Hepatocyte (in vitro differentiated cells): ENCODE data around the gene CDC7. TPM values are rescaled to one million over a fixed set of nuclear protein-coding genes. Genes with fewer than 3 reads are reported as not detected.

Experiments used
- DNase-seq: peaks from one replicate; pipeline ENCODE4 v3.0.0-alpha.2; 2016; ENCODE audit warnings: low spot score
- H2AFZ ChIP-seq: fragments of 200-600 bp; sonication (generic); 2 replicates; pipeline ENCODE4 v1.6.0; 2016; ENCODE audit warnings: antibody characterized with exemption, mild to moderate bottlenecking
- H3K27ac ChIP-seq: fragments of 200-600 bp; sonication (generic); 2 replicates; pipeline ENCODE4 v1.5.1; 2016; ENCODE audit warnings: mild to moderate bottlenecking
- H3K27me3 ChIP-seq: fragments of 200-600 bp; sonication (generic); 2 replicates; pipeline ENCODE4 v1.6.1; 2016
- H3K36me3 ChIP-seq: fragments of 200-600 bp; sonication (generic); replicated peaks from 2 replicates; pipeline ENCODE4 v1.5.1; 2016; ENCODE audit warnings: low read depth; ENCODE audit not compliant: insufficient read depth
- H3K4me1 ChIP-seq: fragments of 200-600 bp; sonication (generic); 2 replicates; pipeline ENCODE4 v1.5.1; 2016; ENCODE audit warnings: mild to moderate bottlenecking, moderate library complexity; ENCODE audit not compliant: insufficient read depth
- H3K4me2 ChIP-seq: fragments of 200-600 bp; sonication (generic); 2 replicates; pipeline ENCODE4 v1.6.0; 2016
- H3K4me3 ChIP-seq: fragments of 200-600 bp; sonication (generic); 2 replicates; pipeline ENCODE4 v1.5.1; 2016; ENCODE audit warnings: mild to moderate bottlenecking
- H3K79me2 ChIP-seq: fragments of 200-600 bp; sonication (generic); 2 replicates; pipeline ENCODE4 v1.6.0; 2017; ENCODE audit warnings: mild to moderate bottlenecking
- H3K9me2 ChIP-seq: fragments of 200-600 bp; sonication (generic); replicated peaks from 2 replicates; pipeline ENCODE4 v1.6.0; 2017; ENCODE audit warnings: mild to moderate bottlenecking; ENCODE audit not compliant: insufficient read depth
- H3K9me3 ChIP-seq: fragments of 200-600 bp; sonication (generic); 2 replicates; pipeline ENCODE4 v1.5.1; 2016; ENCODE audit warnings: low read depth, mild to moderate bottlenecking
- H4K20me1 ChIP-seq: fragments of 200-600 bp; sonication (generic); 2 replicates; pipeline ENCODE4 v1.6.0; 2016; ENCODE audit warnings: mild to moderate bottlenecking; ENCODE audit not compliant: insufficient read depth, poor library complexity, severe bottlenecking
- CTCF ChIP-seq: fragments of 200-600 bp; sonication (generic); IDR thresholded peaks from 2 replicates; pipeline ENCODE4 v1.5.1; 2016; ENCODE audit warnings: antibody characterized with exemption, mild to moderate bottlenecking; ENCODE audit not compliant: poor library complexity
- EZH2 ChIP-seq: fragments of 200-600 bp; sonication (generic); IDR thresholded peaks from 2 replicates; pipeline ENCODE4 v1.6.1; 2016; ENCODE audit warnings: antibody characterized with exemption, mild to moderate bottlenecking, borderline replicate concordance
- EZH2phosphoT487 ChIP-seq: fragments of 200-600 bp; sonication (generic); IDR thresholded peaks from one replicate; pipeline ENCODE4 v1.6.1; 2018; ENCODE audit warnings: antibody characterized with exemption, mild to moderate bottlenecking, low read depth, moderate library complexity; ENCODE audit not compliant: unreplicated experiment, severe bottlenecking
- WGBS: methylation state at CpG from one replicate; pipeline ENCODE4 v1.1.6; 2016; ENCODE audit warnings: low lambda C conversion rate; ENCODE audit errors: missing lambda C conversion rate; 5-methylcytosine and 5-hydroxymethylcytosine counted together
- polyA plus RNA-seq: library from polyadenylated mRNA; unstranded; fragments of >200 nt; fragmentation: Nextera tagmentation; extraction: Ambion mirVana; gene quantifications from 2 replicates; pipeline ENCODE4 v1.2.1, GENCODE V29; 2016
- total RNA-seq: library from RNA; depleted of rRNA; stranded (reverse); fragments of >200 nt; gene quantifications from 2 replicates; pipeline ENCODE4 v1.2.3, GENCODE V29; 2014

The CDC7 gene
- total and polyA plus RNA-seq, 2 experiments from 2014 or later = 3.9 to 8.0 TPM

- TF ChIP-seq CTCF (no peak), EZH2phosphoT487 (no peak), EZH2 (no peak)
- no peaks in the 10 kb centered on the region for H3K9me2 ChIP-seq
- H4K20me1 ChIP-seq = no peaks in the 10 kb centered on the region
- no peaks in the 10 kb centered on the region for H3K36me3 ChIP-seq
- no peaks in the 10 kb centered on the region for H3K79me2 ChIP-seq
- no peak overlapping the region for H3K4me2 ChIP-seq
- 69% methylated on average over 2 of the region's 2 CpGs for WGBS
- H3K27ac ChIP-seq = no peak overlapping the region
- H3K27me3 ChIP-seq = no peaks in the 10 kb centered on the region
- H2AFZ ChIP-seq = no peak overlapping the region
- H3K4me1 ChIP-seq = no peaks in the 10 kb centered on the region
- no peaks in the 10 kb centered on the region for H3K9me3 ChIP-seq
- H3K4me3 ChIP-seq = no peak overlapping the region
- DNase-seq = no peak
These were observed 37.3 kb downstream of the CDC7 start for GRCh38 chr1:91537987-91538304.

GRCh38 chr1:91540910-91541309 is 40.3 kb downstream of the CDC7 start:
- no peaks in the 10 kb centered on the region for H3K36me3 ChIP-seq
- H2AFZ ChIP-seq = no peak overlapping the region
- DNase-seq = no peak
- H3K27ac ChIP-seq = no peak overlapping the region
- no peaks in the 10 kb centered on the region for H3K9me2 ChIP-seq
- H3K9me3 ChIP-seq = no peaks in the 10 kb centered on the region
- no peaks in the 10 kb centered on the region for H3K27me3 ChIP-seq
- no peak for TF ChIP-seq CTCF
- no peak for TF ChIP-seq EZH2
- TF ChIP-seq EZH2phosphoT487 = no peak
- H3K4me2 ChIP-seq = no peak overlapping the region
- WGBS = 76% methylated on average over 1 of the region's 1 CpG
- no peaks in the 10 kb centered on the region for H4K20me1 ChIP-seq
- H3K79me2 ChIP-seq = no peaks in the 10 kb centered on the region
- H3K4me1 ChIP-seq = no peaks in the 10 kb centered on the region
- no peak overlapping the region for H3K4me3 ChIP-seq

GRCh38 chr1:91541918-91542533 is 41.4 kb downstream of the CDC7 start:
- H3K27ac ChIP-seq = no peak overlapping the region
- no peaks in the 10 kb centered on the region for H3K27me3 ChIP-seq
- no peak for DNase-seq
- no peaks in the 10 kb centered on the region for H4K20me1 ChIP-seq
- no peaks in the 10 kb centered on the region for H3K9me2 ChIP-seq
- no peaks in the 10 kb centered on the region for H3K4me1 ChIP-seq
- no peaks in the 10 kb centered on the region for H3K79me2 ChIP-seq
- 93% methylated on average over 5 of the region's 5 CpGs for WGBS
- H2AFZ ChIP-seq = no peak overlapping the region
- H3K4me2 ChIP-seq = no peak overlapping the region
- no peak for TF ChIP-seq EZH2phosphoT487
- TF ChIP-seq CTCF = no peak
- no peak for TF ChIP-seq EZH2
- H3K9me3 ChIP-seq = no peaks in the 10 kb centered on the region
- H3K4me3 ChIP-seq = no peak overlapping the region
- H3K36me3 ChIP-seq = no peaks in the 10 kb centered on the region
